ENCODE data around the gene IBTK.

IBTK gene

DNA sequence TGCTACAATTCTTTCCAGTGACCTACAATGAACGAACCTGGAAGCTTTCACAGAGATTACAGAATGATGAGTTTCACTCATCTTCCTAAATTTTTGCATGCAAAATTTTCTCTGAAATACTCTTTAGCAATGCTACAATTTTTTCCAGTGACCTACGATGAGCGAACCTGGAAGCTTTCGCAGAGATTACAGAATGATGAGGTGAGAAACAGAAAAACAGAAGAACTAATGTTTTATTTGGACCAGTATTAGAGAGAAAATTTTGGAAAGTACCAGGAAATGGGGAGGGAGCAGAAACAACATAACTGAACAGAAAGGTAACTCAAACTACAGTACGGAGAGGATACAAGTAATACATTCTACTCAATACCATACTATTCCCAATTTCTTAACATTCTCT lies 75.0 kb downstream of the IBTK start:
- H3K4me1 ChIP-seq (ENCODE audit: insufficient read depth, low read length, severe bottlenecking): no peaks in the 10 kb centered on the region
- no peaks in the 10 kb centered on the region for H3K27me3 ChIP-seq (ENCODE audit: insufficient read depth, low read length)
- no peaks in the 10 kb centered on the region for H3K9me3 ChIP-seq (ENCODE audit: low read length)
- H3K4me2 ChIP-seq (ENCODE audit: low read length): no peak overlapping the region
- H3K9me2 ChIP-seq (ENCODE audit: low read depth, low read length): no peaks in the 10 kb centered on the region
- TF ChIP-seq, protein P1, sequence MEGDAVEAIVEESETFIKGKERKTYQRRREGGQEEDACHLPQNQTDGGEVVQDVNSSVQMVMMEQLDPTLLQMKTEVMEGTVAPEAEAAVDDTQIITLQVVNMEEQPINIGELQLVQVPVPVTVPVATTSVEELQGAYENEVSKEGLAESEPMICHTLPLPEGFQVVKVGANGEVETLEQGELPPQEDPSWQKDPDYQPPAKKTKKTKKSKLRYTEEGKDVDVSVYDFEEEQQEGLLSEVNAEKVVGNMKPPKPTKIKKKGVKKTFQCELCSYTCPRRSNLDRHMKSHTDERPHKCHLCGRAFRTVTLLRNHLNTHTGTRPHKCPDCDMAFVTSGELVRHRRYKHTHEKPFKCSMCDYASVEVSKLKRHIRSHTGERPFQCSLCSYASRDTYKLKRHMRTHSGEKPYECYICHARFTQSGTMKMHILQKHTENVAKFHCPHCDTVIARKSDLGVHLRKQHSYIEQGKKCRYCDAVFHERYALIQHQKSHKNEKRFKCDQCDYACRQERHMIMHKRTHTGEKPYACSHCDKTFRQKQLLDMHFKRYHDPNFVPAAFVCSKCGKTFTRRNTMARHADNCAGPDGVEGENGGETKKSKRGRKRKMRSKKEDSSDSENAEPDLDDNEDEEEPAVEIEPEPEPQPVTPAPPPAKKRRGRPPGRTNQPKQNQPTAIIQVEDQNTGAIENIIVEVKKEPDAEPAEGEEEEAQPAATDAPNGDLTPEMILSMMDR (IDR thresholded peaks at IDR 0.05; ENCODE audit: low read length): no peak
- no peak overlapping the region for H3K9ac ChIP-seq (ENCODE audit: low read length)
- no peaks in the 10 kb centered on the region for H4K20me1 ChIP-seq (ENCODE audit: insufficient read depth, low read length)
- no peaks in the 10 kb centered on the region for H3F3A ChIP-seq (ENCODE audit: insufficient read depth, low read length)
- peaks cover 44% of the 10 kb centered on the region for H3K36me3 ChIP-seq (ENCODE audit: insufficient read depth, low read length)
- no peak overlapping the region for H3K27ac ChIP-seq (ENCODE audit: low read depth, low read length, poor library complexity, severe bottlenecking)
- no peak overlapping the region for H3K4me3 ChIP-seq (ENCODE audit: low read depth, low read length, poor library complexity, severe bottlenecking)
- no peaks in the 10 kb centered on the region for H3K79me2 ChIP-seq (ENCODE audit: insufficient read depth, low read length)
- H2AFZ ChIP-seq (ENCODE audit: low read length): no peak overlapping the region

DNA sequence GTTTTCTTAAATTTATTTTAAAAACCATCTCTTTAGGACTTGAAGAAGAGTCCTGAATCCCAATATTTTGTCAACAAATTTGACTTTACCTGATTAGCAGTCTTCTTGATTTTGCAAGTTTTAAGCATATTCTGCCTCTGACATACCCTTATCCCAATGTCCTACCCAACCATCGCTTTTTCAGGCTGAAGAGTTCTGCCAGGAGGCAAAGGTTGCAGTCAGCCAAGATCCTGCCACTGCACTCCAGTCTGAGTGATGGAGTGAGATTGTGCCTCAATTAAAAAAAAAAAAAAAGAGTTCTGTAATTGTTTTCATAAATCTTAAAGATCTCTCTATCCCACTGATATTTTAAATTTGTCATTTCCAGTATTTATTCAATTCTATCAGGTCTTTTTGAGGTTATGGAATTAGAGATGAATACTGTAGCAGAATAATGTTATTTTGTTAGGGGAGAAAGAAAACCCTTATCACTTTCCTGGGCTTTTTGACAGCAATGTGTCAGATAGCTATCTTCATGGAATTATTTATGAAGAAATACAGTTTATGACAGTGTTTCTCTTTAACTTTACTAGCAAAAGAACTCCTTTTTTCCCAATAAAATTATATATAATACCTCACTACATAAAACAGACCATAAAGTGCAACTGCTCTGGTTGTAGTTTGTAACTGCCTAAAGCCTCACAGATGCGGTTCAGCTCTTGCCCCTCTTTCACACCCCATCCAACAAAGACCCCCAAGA lies 78.2 kb downstream of the IBTK start:
- Histone ChIP-seq H3K79me2 (ENCODE audit: insufficient read depth, low read length) (no peaks in the 10 kb centered on the region), H2AFZ (ENCODE audit: low read length) (no peak overlapping the region), H3K9ac (ENCODE audit: low read length) (no peak overlapping the region), H3K27ac (ENCODE audit: low read depth, low read length, poor library complexity, severe bottlenecking) (no peak overlapping the region), H3K9me3 (ENCODE audit: low read length) (no peaks in the 10 kb centered on the region), H3K36me3 (ENCODE audit: insufficient read depth, low read length) (peaks cover 47% of the 10 kb centered on the region), H3K4me3 (ENCODE audit: low read depth, low read length, poor library complexity, severe bottlenecking) (no peak overlapping the region), H4K20me1 (ENCODE audit: insufficient read depth, low read length) (no peaks in the 10 kb centered on the region), H3F3A (ENCODE audit: insufficient read depth, low read length) (no peaks in the 10 kb centered on the region), H3K27me3 (ENCODE audit: insufficient read depth, low read length) (no peaks in the 10 kb centered on the region), H3K9me2 (ENCODE audit: low read depth, low read length) (no peaks in the 10 kb centered on the region), H3K4me2 (ENCODE audit: low read length) (no peak overlapping the region), H3K4me1 (ENCODE audit: insufficient read depth, low read length, severe bottlenecking) (no peaks in the 10 kb centered on the region)
- no peak for TF ChIP-seq EZH2 (IDR thresholded peaks at IDR 0.05; ENCODE audit: borderline replicate concordance, low read length)
- TF ChIP-seq, protein P1 (IDR thresholded peaks at IDR 0.05; ENCODE audit: low read length): no peak

GRCh38 chr6:82166493-82166892 lies 81.1 kb downstream of the IBTK start:
- Histone ChIP-seq H3K36me3 (ENCODE audit: insufficient read depth, low read length) (peaks cover 29% of the 10 kb centered on the region), H3K79me2 (ENCODE audit: insufficient read depth, low read length) (no peaks in the 10 kb centered on the region), H3K9ac (ENCODE audit: low read length) (no peak overlapping the region), H3K4me3 (ENCODE audit: low read depth, low read length, poor library complexity, severe bottlenecking) (no peak overlapping the region), H3F3A (ENCODE audit: insufficient read depth, low read length) (no peaks in the 10 kb centered on the region), H3K9me3 (ENCODE audit: low read length) (no peaks in the 10 kb centered on the region), H3K27me3 (ENCODE audit: insufficient read depth, low read length) (no peaks in the 10 kb centered on the region), H2AFZ (ENCODE audit: low read length) (no peak overlapping the region), H3K27ac (ENCODE audit: low read depth, low read length, poor library complexity, severe bottlenecking) (no peak overlapping the region), H3K4me2 (ENCODE audit: low read length) (no peak overlapping the region), H3K9me2 (ENCODE audit: low read depth, low read length) (no peaks in the 10 kb centered on the region), H3K4me1 (ENCODE audit: insufficient read depth, low read length, severe bottlenecking) (no peaks in the 10 kb centered on the region), H4K20me1 (ENCODE audit: insufficient read depth, low read length) (no peaks in the 10 kb centered on the region)
- no peak for TF ChIP-seq EZH2 (IDR thresholded peaks at IDR 0.05; ENCODE audit: borderline replicate concordance, low read length)
- TF ChIP-seq, protein P1 (IDR thresholded peaks at IDR 0.05; ENCODE audit: low read length): no peak

Data from OCI-LY1 (cell line).